ENCODE results near the gene CHST12. TPM values are rescaled to one million over a fixed set of nuclear protein-coding genes. Genes with fewer than 3 reads are reported as not detected.
"Not testable (repeated sequence)": the region's sequence is repeated elsewhere in the genome, so short reads cannot be mapped to it uniquely, and the experiment has no call there.

The CHST12 gene
- polyA plus RNA-seq, 1 donor, result 10.9 TPM

- H3K4me1 ChIP-seq (ENCODE audit: control insufficient read depth, insufficient read depth, low read length), result no peaks in the 10 kb centered on the region
- H3K4me3 ChIP-seq (ENCODE audit: low read length), result no peak overlapping the region
- H3K27me3 ChIP-seq (ENCODE audit: control insufficient read depth, insufficient read depth, low read length), result no peaks in the 10 kb centered on the region
- no peaks in the 10 kb centered on the region for H3K9me3 ChIP-seq (ENCODE audit: control insufficient read depth, low read depth, low read length)
- peaks cover 92% of the 10 kb centered on the region for H3K36me3 ChIP-seq (ENCODE audit: control insufficient read depth, insufficient read depth, low read length)
- no peak for DNase-seq
- no CpG with 5 or more reads among the region's 27 CpGs for WGBS (ENCODE audit: insufficient coverage, low lambda C conversion rate)
- H3K27ac ChIP-seq (ENCODE audit: low read length), result no peak overlapping the region
Observed at GRCh38 chr7:2376351-2377154, 26.9 kb upstream of the CHST12 start.

- H3K27ac ChIP-seq (ENCODE audit: low read length); H3K9me3 ChIP-seq (ENCODE audit: control insufficient read depth, low read depth, low read length); H3K4me1 ChIP-seq (ENCODE audit: control insufficient read depth, insufficient read depth, low read length); H3K4me3 ChIP-seq (ENCODE audit: low read length); DNase-seq; H3K27me3 ChIP-seq (ENCODE audit: control insufficient read depth, insufficient read depth, low read length): not testable (repeated sequence)
- no CpG with 5 or more reads among the region's 18 CpGs for WGBS (ENCODE audit: insufficient coverage, low lambda C conversion rate)
- peaks cover 91% of the 10 kb centered on the region for H3K36me3 ChIP-seq (ENCODE audit: control insufficient read depth, insufficient read depth, low read length)
Observed at GRCh38 chr7:2377492-2377891, 25.9 kb upstream of the CHST12 start.

DNA sequence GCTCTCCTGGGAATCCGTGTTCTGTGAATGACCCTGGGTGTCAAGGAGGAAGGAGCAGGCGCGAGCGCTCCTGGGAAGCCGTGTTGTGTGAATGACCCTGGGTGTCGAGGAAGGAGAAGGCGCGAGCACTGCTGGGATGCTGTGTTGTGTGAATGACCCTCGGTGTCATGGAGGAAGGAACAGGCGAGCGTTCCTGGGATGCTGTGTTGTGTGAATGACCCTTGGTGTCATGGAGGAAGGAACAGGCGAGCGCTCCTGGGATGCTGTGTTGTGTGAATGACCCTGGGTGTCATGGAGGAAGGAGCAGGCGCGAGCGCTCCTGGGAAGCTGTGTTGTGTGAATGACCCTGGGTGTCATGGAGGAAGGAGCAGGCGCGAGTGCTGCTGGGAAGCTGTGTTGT is 25.3 kb upstream of the CHST12 start:
- peaks cover 87% of the 10 kb centered on the region for H3K36me3 ChIP-seq (ENCODE audit: control insufficient read depth, insufficient read depth, low read length)
- H3K27me3 ChIP-seq (ENCODE audit: control insufficient read depth, insufficient read depth, low read length); H3K4me3 ChIP-seq (ENCODE audit: low read length); H3K9me3 ChIP-seq (ENCODE audit: control insufficient read depth, low read depth, low read length); H3K4me1 ChIP-seq (ENCODE audit: control insufficient read depth, insufficient read depth, low read length); DNase-seq; H3K27ac ChIP-seq (ENCODE audit: low read length): not testable (repeated sequence)
- 96% methylated on average over 4 of the region's 18 CpGs for WGBS (ENCODE audit: insufficient coverage, low lambda C conversion rate)

DNA sequence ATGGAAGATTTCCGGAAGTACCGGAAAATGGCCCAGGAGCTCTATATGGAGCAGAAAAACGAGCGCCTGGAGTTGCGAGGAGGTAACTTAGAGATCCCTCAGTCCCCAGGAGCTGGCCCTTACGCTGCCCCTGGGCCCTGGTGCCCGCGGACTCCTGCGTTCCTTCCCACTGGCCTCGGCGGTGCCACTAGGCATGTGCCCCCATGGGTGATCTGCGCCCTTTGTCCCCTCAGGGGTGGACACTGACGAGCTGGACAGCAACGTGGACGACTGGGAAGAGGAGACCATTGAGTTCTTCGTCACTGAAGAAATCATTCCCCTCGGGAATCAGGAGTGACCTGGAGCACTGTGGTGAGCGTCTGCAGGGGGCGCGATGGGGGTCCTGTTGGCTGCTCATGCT is 24.2 kb upstream of the CHST12 start:
- H3K27ac ChIP-seq (ENCODE audit: low read length), result no peak overlapping the region
- H3K4me3 ChIP-seq (ENCODE audit: low read length), result no peak overlapping the region
- DNase-seq, result no peak
- no peaks in the 10 kb centered on the region for H3K27me3 ChIP-seq (ENCODE audit: control insufficient read depth, insufficient read depth, low read length)
- no peaks in the 10 kb centered on the region for H3K9me3 ChIP-seq (ENCODE audit: control insufficient read depth, low read depth, low read length)
- no peaks in the 10 kb centered on the region for H3K4me1 ChIP-seq (ENCODE audit: control insufficient read depth, insufficient read depth, low read length)
- WGBS (ENCODE audit: insufficient coverage, low lambda C conversion rate), result no CpG with 5 or more reads among the region's 20 CpGs
- peaks cover 81% of the 10 kb centered on the region for H3K36me3 ChIP-seq (ENCODE audit: control insufficient read depth, insufficient read depth, low read length)

DNA sequence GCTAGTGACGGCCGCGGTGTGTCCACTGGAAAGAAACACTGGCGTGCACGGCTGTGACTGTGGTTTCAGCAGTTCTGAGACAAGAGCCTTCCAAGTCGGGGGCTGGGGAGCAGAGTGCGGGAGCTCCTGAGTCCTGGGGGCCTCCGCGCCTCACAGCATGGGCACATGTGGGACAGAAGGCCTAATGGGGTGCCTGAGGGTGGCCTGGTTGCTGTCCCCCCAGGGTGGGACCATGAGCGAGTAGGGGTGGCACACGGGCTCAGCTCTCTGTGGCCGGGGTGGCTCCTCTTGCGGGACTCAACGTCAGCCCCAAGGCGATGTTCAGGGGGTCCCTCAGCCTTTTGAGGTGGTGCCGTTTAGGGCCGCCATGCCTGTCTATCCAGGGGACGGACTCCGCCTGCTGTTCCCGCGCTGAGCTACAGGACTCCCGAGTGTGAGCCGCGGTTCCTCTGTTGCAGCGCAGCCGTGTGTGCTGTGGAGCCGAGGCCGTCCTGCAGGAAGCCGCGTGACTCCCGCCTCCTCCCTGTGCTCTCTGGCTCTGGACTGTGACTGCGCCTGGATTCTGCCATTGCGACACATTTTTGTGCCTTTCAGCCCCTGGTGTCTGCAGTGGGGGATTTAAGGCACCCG is 23.5 kb upstream of the CHST12 start:
- Histone ChIP-seq H3K27me3 (ENCODE audit: control insufficient read depth, insufficient read depth, low read length) (no peaks in the 10 kb centered on the region), H3K4me3 (ENCODE audit: low read length) (no peak overlapping the region), H3K4me1 (ENCODE audit: control insufficient read depth, insufficient read depth, low read length) (no peaks in the 10 kb centered on the region), H3K27ac (ENCODE audit: low read length) (no peak overlapping the region), H3K36me3 (ENCODE audit: control insufficient read depth, insufficient read depth, low read length) (peaks cover 73% of the 10 kb centered on the region), H3K9me3 (ENCODE audit: control insufficient read depth, low read depth, low read length) (no peaks in the 10 kb centered on the region)
- no peak for DNase-seq
- WGBS (ENCODE audit: insufficient coverage, low lambda C conversion rate), result no CpG with 5 or more reads among the region's 34 CpGs

- Histone ChIP-seq H3K36me3 (ENCODE audit: control insufficient read depth, insufficient read depth, low read length) (peaks cover 68% of the 10 kb centered on the region), H3K9me3 (ENCODE audit: control insufficient read depth, low read depth, low read length) (no peaks in the 10 kb centered on the region), H3K4me1 (ENCODE audit: control insufficient read depth, insufficient read depth, low read length) (no peaks in the 10 kb centered on the region), H3K27ac (ENCODE audit: low read length) (no peak overlapping the region), H3K27me3 (ENCODE audit: control insufficient read depth, insufficient read depth, low read length) (no peaks in the 10 kb centered on the region), H3K4me3 (ENCODE audit: low read length) (no peak overlapping the region)
- DNase-seq, result no peak
- WGBS (ENCODE audit: insufficient coverage, low lambda C conversion rate), result 100% methylated on average over 1 of the region's 23 CpGs
Observed at GRCh38 chr7:2380461-2380860, 22.9 kb upstream of the CHST12 start.

- Histone ChIP-seq H3K27me3 (ENCODE audit: control insufficient read depth, insufficient read depth, low read length) (no peaks in the 10 kb centered on the region), H3K4me1 (ENCODE audit: control insufficient read depth, insufficient read depth, low read length) (no peaks in the 10 kb centered on the region), H3K27ac (ENCODE audit: low read length) (no peak overlapping the region), H3K4me3 (ENCODE audit: low read length) (no peak overlapping the region), H3K9me3 (ENCODE audit: control insufficient read depth, low read depth, low read length) (no peaks in the 10 kb centered on the region), H3K36me3 (ENCODE audit: control insufficient read depth, insufficient read depth, low read length) (peaks cover 60% of the 10 kb centered on the region)
- no peak for DNase-seq
- no CpG with 5 or more reads among the region's 5 CpGs for WGBS (ENCODE audit: insufficient coverage, low lambda C conversion rate)
Observed at GRCh38 chr7:2381227-2381626, 22.2 kb upstream of the CHST12 start.

- Histone ChIP-seq H3K27ac (ENCODE audit: low read length) (no peak overlapping the region), H3K9me3 (ENCODE audit: control insufficient read depth, low read depth, low read length) (no peaks in the 10 kb centered on the region), H3K27me3 (ENCODE audit: control insufficient read depth, insufficient read depth, low read length) (no peaks in the 10 kb centered on the region), H3K4me1 (ENCODE audit: control insufficient read depth, insufficient read depth, low read length) (no peaks in the 10 kb centered on the region), H3K4me3 (ENCODE audit: low read length) (no peak overlapping the region), H3K36me3 (ENCODE audit: control insufficient read depth, insufficient read depth, low read length) (peaks cover 52% of the 10 kb centered on the region)
- WGBS (ENCODE audit: insufficient coverage, low lambda C conversion rate), result no CpG with 5 or more reads among the region's 21 CpGs
- no peak for DNase-seq
Observed at GRCh38 chr7:2381881-2382509, 21.4 kb upstream of the CHST12 start.

GRCh38 chr7:2383543-2384274 is 19.7 kb upstream of the CHST12 start:
- Histone ChIP-seq H3K9me3 (ENCODE audit: control insufficient read depth, low read depth, low read length) (no peaks in the 10 kb centered on the region), H3K27ac (ENCODE audit: low read length) (no peak overlapping the region), H3K27me3 (ENCODE audit: control insufficient read depth, insufficient read depth, low read length) (no peaks in the 10 kb centered on the region), H3K4me1 (ENCODE audit: control insufficient read depth, insufficient read depth, low read length) (no peaks in the 10 kb centered on the region), H3K4me3 (ENCODE audit: low read length) (no peak overlapping the region), H3K36me3 (ENCODE audit: control insufficient read depth, insufficient read depth, low read length) (peaks cover 43% of the 10 kb centered on the region)
- WGBS (ENCODE audit: insufficient coverage, low lambda C conversion rate), result no CpG with 5 or more reads among the region's 29 CpGs
- no peak for DNase-seq
